Mucosa of descending colon (tissue), 3 donors: Measurements from ENCODE around the gene HCN2. TPM values are rescaled to one million over a fixed set of nuclear protein-coding genes. Genes with fewer than 3 reads are reported as not detected.

Experiments
- ATAC-seq: fragments of 200-7000 bp; cut with Tn5 transposase; one replicate; pipeline ENCODE4 v1.9.1; 2020; ENCODE audit warnings: mild to moderate bottlenecking, moderate library complexity
- DNase-seq, 3 donors: peaks; one replicate each; pipeline ENCODE4 v3.0.0-alpha.2; 2020
- H3K36me3 ChIP-seq: fragments of 200-600 bp; one replicate; pipeline ENCODE4 v1.8.0; 2021; ENCODE audit warnings: low read depth, mild to moderate bottlenecking
- H3K4me1 ChIP-seq: fragments of 200-600 bp; one replicate; pipeline ENCODE4 v1.8.0; 2021; ENCODE audit warnings: low read depth, mild to moderate bottlenecking
- H3K4me3 ChIP-seq: fragments of 200-600 bp; one replicate; pipeline ENCODE4 v1.8.0; 2021; ENCODE audit warnings: mild to moderate bottlenecking
- H3K9me3 ChIP-seq: fragments of 200-600 bp; one replicate; pipeline ENCODE4 v1.8.0; 2021; ENCODE audit warnings: mild to moderate bottlenecking
- CTCF ChIP-seq: fragments of 200-600 bp; IDR thresholded peaks from one replicate; pipeline ENCODE4 v1.8.0; 2022; ENCODE audit warnings: antibody characterized with exemption, mild to moderate bottlenecking
- intact Hi-C, 2 donors: fragments of 100-400 bp; cut with DNase I in 1 of 2; cut with micrococcal nuclease in 1 of 2; formaldehyde crosslinking; loops; one replicate each; pipeline versions ENCODE4 v1.11.0 to v1.11.1; 2022; cut with DNase I, micrococcal nuclease
- long read RNA-seq, 2 donors: library from polyadenylated mRNA; unstranded; transcript quantifications; one replicate each; pipeline ENCODE4 v2.0.0, GENCODE V29; 2019 to 2021
- total RNA-seq, 3 donors: library from RNA; stranded (reverse); fragmentation: NEBNext Ultra II Directional in 2 of 3; extraction: Animal tissue kit (Norgen Biotek cat#: 25700) in 2 of 3; gene quantifications; one replicate each; pipeline versions ENCODE4 v1.2.1 to v1.2.4, GENCODE V29; 2021 to 2023
- donor health status: DM: no; HTN: no; CAD: no; lungs with moderate emphysema.
- donor health status: DM: no; HTN: no; CAD: no.
- donor health status: DM: no; HTN: yes; CAD: no.

Gene HCN2
- under 1 TPM; 0.12 to 0.89 (median 0.17) TPM for total RNA-seq
- long read RNA-seq, donor 1 = 0 reads
- long read RNA-seq, donor 2 = 0 reads

GRCh38 chr19:589693-590395 lies at the start of gene HCN2:
Gene HCN2 (plus strand): TSS chr19:589881. CDS start chr19:589946, 65 bp downstream.
- Histone ChIP-seq H3K4me3 (no peak within 1 kb of the TSS), H3K36me3 (no peaks in the 10 kb centered on the region), H3K9me3 (no peaks in the 10 kb centered on the region), H3K4me1 (peaks cover 11% of the 10 kb centered on the region)
- ATAC-seq = no peak
- intact Hi-C loops = loop anchor here in 1 of 2 donors (10.0 kb wide), 1 partner anchor 145 kb away; no protein-coding TSS in a partner anchor
- no peak for DNase-seq
- no peak for TF ChIP-seq CTCF

GRCh38 chr19:540867-541637 lies 48.6 kb upstream of the HCN2 start:
- Histone ChIP-seq H3K36me3 (peaks cover 9% of the 10 kb centered on the region), H3K4me3 (no peak overlapping the region), H3K4me1 (no peaks in the 10 kb centered on the region), H3K9me3 (no peaks in the 10 kb centered on the region)
- ATAC-seq = no peak
- intact Hi-C loops = no loop called here
- no peak for DNase-seq
- TF ChIP-seq CTCF = no peak

DNA sequence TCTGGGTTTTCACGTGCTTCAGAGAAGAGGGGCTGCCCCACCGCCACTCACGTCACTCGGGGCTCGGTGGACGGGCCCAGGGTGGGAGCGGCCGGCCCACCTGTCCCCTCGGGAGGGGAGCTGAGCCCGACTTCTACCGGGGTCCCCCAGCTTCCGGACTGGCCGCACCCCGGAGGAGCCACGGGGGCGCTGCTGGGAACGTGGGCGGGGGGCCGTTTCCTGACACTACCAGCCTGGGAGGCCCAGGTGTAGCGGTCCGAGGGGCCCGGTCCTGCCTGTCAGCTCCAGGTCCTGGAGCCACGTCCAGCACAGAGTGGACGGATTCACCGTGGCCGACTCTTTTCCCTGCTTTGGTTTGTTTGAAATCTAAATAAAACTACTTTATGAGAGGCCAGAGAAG lies 48.0 kb upstream of the HCN2 start:
- Histone ChIP-seq H3K4me1 (no peaks in the 10 kb centered on the region), H3K4me3 (no peak overlapping the region), H3K36me3 (peaks cover 5% of the 10 kb centered on the region), H3K9me3 (no peaks in the 10 kb centered on the region)
- intact Hi-C loops = no loop called here
- DNase-seq (no peak), ATAC-seq (no peak)
- no peak for TF ChIP-seq CTCF

- H3K4me1 ChIP-seq = no peaks in the 10 kb centered on the region
These were observed 47.4 kb upstream of the HCN2 start for GRCh38 chr19:542173-542866.

More at GRCh38 chr19:542173-542866, 47.4 kb upstream of the HCN2 start:
- peak; percentile 7 for ATAC-seq
- TF ChIP-seq CTCF = no peak
- intact Hi-C loops = no loop called here
- no peaks in the 10 kb centered on the region for H3K36me3 ChIP-seq
- H3K9me3 ChIP-seq = no peaks in the 10 kb centered on the region
- no peak overlapping the region for H3K4me3 ChIP-seq
- DNase-seq = peak in 1 of 3 donors; percentile 56
